H1 (cell line): Measurements from ENCODE around the gene PDZK1IP1. TPM values are rescaled to one million over a fixed set of nuclear protein-coding genes. Genes with fewer than 3 reads are reported as not detected.
A peak's percentile ranks its signal among the peaks of the same experiment; 100 is the strongest.

Experiments
- HDAC6 ChIP-seq: IDR thresholded peaks from one replicate; pipeline ENCODE4 v1.7.1; 2012; ENCODE audit warnings: low read depth, mild to moderate bottlenecking, inconsistent platforms, low read length, moderate library complexity
- polyA plus RNA-seq, 7 experiments: library from polyadenylated mRNA; depleted of rRNA in 3 of 7; stranded (reverse) in 5 of 7; unstranded in 2 of 7; fragments of >200 nt in 5 of 7; fragments of 200-250 nt in 2 of 7; gene quantifications; 1 replicate in 5 of 7; 2 replicates in 1 of 7; 4 replicates in 1 of 7; pipeline versions ENCODE4 v1.2.1 to v1.2.3, GENCODE V29; 2011 to 2013; ENCODE audit warnings: missing spikeins in 2 of 7, mixed read lengths in 2 of 7
- total RNA-seq: library from RNA; stranded (reverse); fragmentation: NEBNext Ultra II Directional; extraction: Animal tissue kit (Norgen Biotek cat#: 25700); gene quantifications from 2 replicates; pipeline ENCODE4 v1.2.1, GENCODE V29; 2021
- TF ChIP-seq, protein P1 (sequence below), 3 experiments: IDR thresholded peaks; 1 replicate in 2 of 3; 2 replicates in 1 of 3; pipeline versions ENCODE4 v1.5.1 to v1.6.1; 2011; ENCODE audit warnings: low read length in 3 of 3, mild to moderate bottlenecking in 3 of 3, inconsistent platforms in 2 of 3, low read depth in 1 of 3, moderate library complexity in 1 of 3; ENCODE audit not compliant: insufficient read depth in 1 of 3; ENCODE audit errors: control extremely low read depth in 1 of 3

Gene PDZK1IP1
- total and polyA plus RNA-seq, 2 of the 8 experiments (the other 6 are each of a cell fraction or from before 2014, with no cell fraction given), result 0.17 TPM; not detected in 1

DNA sequence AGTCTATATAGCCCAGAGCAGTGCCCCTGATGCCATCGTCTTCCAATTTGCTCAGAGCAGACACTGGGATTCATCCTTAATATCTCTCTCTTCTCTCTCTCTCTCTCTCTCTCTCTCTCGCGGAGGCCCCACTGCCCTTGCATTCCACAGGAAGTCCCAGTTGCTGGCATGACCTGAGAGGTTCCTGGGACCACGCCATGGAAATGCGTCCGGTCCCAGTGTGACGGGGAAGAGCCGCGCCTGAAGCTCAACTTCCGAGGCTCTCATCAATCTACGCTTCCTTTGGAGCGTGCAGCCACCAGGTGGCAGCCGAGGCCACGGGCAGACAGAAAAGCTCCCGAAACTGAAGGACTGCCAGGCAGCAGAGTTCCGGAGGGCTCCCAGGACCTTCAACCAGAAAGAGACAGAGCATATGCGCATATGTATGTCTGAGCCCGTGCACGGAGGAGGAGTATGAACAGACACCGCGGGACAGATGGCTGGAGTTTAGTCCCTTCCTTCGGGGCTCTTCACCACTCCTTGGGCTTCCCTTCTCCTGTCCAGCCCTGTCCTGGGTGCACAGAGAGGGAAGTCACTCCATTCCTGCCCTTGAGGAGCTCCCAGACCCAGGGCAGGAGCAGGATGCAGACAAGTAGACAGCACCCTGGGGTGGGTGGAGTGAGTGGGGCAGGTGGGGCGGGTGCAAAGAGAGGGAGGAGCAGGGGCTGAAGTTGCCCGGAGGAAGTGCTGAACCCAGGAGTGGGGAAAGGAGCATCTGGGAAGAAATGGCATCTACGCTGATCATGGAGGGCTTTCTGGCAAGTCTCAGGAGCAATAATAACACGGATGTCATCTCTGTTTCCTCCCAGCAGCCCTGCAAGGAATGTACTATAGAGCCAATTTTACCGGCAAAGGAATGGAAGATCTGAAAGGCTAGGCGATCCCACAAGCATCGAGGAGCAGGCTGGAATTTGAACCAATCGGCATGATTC, 10.5 kb downstream of the PDZK1IP1 start (continued):
- TF ChIP-seq, protein P1, sequence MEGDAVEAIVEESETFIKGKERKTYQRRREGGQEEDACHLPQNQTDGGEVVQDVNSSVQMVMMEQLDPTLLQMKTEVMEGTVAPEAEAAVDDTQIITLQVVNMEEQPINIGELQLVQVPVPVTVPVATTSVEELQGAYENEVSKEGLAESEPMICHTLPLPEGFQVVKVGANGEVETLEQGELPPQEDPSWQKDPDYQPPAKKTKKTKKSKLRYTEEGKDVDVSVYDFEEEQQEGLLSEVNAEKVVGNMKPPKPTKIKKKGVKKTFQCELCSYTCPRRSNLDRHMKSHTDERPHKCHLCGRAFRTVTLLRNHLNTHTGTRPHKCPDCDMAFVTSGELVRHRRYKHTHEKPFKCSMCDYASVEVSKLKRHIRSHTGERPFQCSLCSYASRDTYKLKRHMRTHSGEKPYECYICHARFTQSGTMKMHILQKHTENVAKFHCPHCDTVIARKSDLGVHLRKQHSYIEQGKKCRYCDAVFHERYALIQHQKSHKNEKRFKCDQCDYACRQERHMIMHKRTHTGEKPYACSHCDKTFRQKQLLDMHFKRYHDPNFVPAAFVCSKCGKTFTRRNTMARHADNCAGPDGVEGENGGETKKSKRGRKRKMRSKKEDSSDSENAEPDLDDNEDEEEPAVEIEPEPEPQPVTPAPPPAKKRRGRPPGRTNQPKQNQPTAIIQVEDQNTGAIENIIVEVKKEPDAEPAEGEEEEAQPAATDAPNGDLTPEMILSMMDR (IDR thresholded peaks at IDR 0.05; ENCODE audit: control extremely low read depth in 1 of 3, insufficient read depth in 1 of 3, low read depth in 1 of 3, low read length in 3 of 3), result peak; percentile 84 to 97 (median 93)
- TF ChIP-seq HDAC6, result no peak
